HepG2 (cell line): ENCODE results near the gene DCAF4L1. TPM values are rescaled to one million over a fixed set of nuclear protein-coding genes. Genes with fewer than 3 reads are reported as not detected.

Experiments used
- ATAC-seq: fragments of 200-7000 bp; cut with Tn5 transposase; 3 replicates; pipeline ENCODE4 v1.9.1; 2020; ENCODE audit warnings: mild to moderate bottlenecking, moderate library complexity
- BruUV-seq: library from RNA; stranded (reverse); fragments of 400-500 nt; replicated peaks from 2 replicates; lab custom pipeline; 2021; lab: Mats Ljungman, UMichigan
- CTCF ChIA-PET: fragments of 300-600 bp; formaldehyde crosslinking; extraction: SDS; loops from one replicate; lab custom pipeline; 2021; ENCODE audit warnings: low total read pairs, inconsistent platforms, low intra/inter-chr PET ratio; lab: Yijun Ruan, JAX
- POLR2A ChIA-PET: fragments of 350-600 bp; sonication (Branson Sonifier 250); formaldehyde crosslinking; loops from one replicate; lab custom pipeline; 2020; ENCODE audit warnings: antibody characterized with exemption, inconsistent platforms; lab: Yijun Ruan, JAX
- DNase-seq: peaks from one replicate; pipeline ENCODE4 v3.0.0-alpha.2; 2015; ENCODE audit warnings: low spot score
- FAIRE-seq: peaks from 3 replicates; lab custom pipeline; 2011; peaks lifted over from hg19 to GRCh38; lab: Jason Lieb, UNC
- H2AFZ ChIP-seq: one replicate; pipeline ENCODE4 v1.6.1; 2011; ENCODE audit warnings: low read length, inconsistent platforms
- H3K27ac ChIP-seq: fragments of 300-600 bp; 3 replicates; pipeline ENCODE4 v1.8.0; 2011; ENCODE audit warnings: mixed run types, mild to moderate bottlenecking, mixed read lengths, low read length, inconsistent platforms; ENCODE audit not compliant: insufficient read depth; ENCODE audit errors: extremely low read length
- H3K27me3 ChIP-seq, 2 experiments: fragments of 200-600 bp in 1 of 2; 2 replicates in 1 of 2; 3 replicates in 1 of 2; pipeline versions ENCODE4 v1.6.0 to v1.8.0; 2011; ENCODE audit warnings: low read length in 2 of 2, mild to moderate bottlenecking in 2 of 2, moderate library complexity in 2 of 2, inconsistent platforms in 1 of 2; ENCODE audit not compliant: insufficient read depth in 2 of 2, control insufficient read depth in 1 of 2
- H3K36me3 ChIP-seq, 2 experiments: fragments of 200-600 bp in 1 of 2; replicated peaks in 1 of 2; 2 replicates in 1 of 2; 3 replicates in 1 of 2; pipeline versions ENCODE4 v1.5.1 to v1.8.0; 2011; ENCODE audit warnings: low read length in 2 of 2, inconsistent platforms in 1 of 2; ENCODE audit not compliant: insufficient read depth in 2 of 2, control insufficient read depth in 1 of 2
- H3K4me1 ChIP-seq: 2 replicates; pipeline ENCODE4 v1.5.1; 2012; ENCODE audit warnings: low read length, inconsistent platforms; ENCODE audit not compliant: insufficient read depth
- H3K4me2 ChIP-seq: 2 replicates; pipeline ENCODE4 v1.6.0; 2011; ENCODE audit warnings: low read depth, low read length, inconsistent platforms
- H3K4me3 ChIP-seq, 3 experiments: fragments of 200-600 bp in 1 of 3; sonication (generic), shearing (Covaris generic) in 1 of 3; replicated peaks in 1 of 3; 2 replicates each; pipeline ENCODE4 v1.5.1; 2011 to 2016; ENCODE audit warnings: low read length in 3 of 3, inconsistent platforms in 2 of 3, low read depth in 2 of 3, mild to moderate bottlenecking in 2 of 3, control low read depth in 1 of 3, mixed read lengths in 1 of 3; ENCODE audit not compliant: insufficient read depth in 1 of 3
- H3K79me2 ChIP-seq: one replicate; pipeline ENCODE4 v1.6.1; 2011; ENCODE audit warnings: low read length, inconsistent platforms; ENCODE audit not compliant: insufficient read depth
- H3K9ac ChIP-seq: 2 replicates; pipeline ENCODE4 v1.6.0; 2011; ENCODE audit warnings: mild to moderate bottlenecking, low read depth, low read length, inconsistent platforms; ENCODE audit not compliant: insufficient read depth
- H3K9me3 ChIP-seq: 2 replicates; pipeline ENCODE4 v1.5.1; 2012; ENCODE audit warnings: mild to moderate bottlenecking, low read length
- H4K20me1 ChIP-seq: 2 replicates; pipeline ENCODE4 v1.6.0; 2011; ENCODE audit warnings: inconsistent platforms, mild to moderate bottlenecking, low read length, moderate library complexity; ENCODE audit not compliant: insufficient read depth
- FOXA3 ChIP-seq: IDR thresholded peaks from 2 replicates; pipeline ENCODE4 v1.6.1; 2016; ENCODE audit warnings: missing genetic modification reagents, missing compliant biosample characterization
- GABPB1 ChIP-seq: IDR thresholded peaks from 2 replicates; pipeline ENCODE4 v1.6.1; 2016; ENCODE audit warnings: mild to moderate bottlenecking, missing genetic modification reagents, moderate library complexity, missing compliant biosample characterization
- GMEB1 ChIP-seq: sonication (generic); formaldehyde crosslinking; IDR thresholded peaks from 2 replicates; pipeline ENCODE4 v1.5.1; 2020; ENCODE audit warnings: missing genetic modification reagents, mild to moderate bottlenecking, borderline replicate concordance
- HMG20A ChIP-seq: IDR thresholded peaks from 2 replicates; pipeline ENCODE4 v1.6.1; 2016; ENCODE audit warnings: borderline replicate concordance
- IRF2 ChIP-seq: IDR thresholded peaks from 2 replicates; pipeline ENCODE4 v1.6.1; 2018; ENCODE audit warnings: missing genetic modification reagents, missing compliant biosample characterization
- SUZ12 ChIP-seq: fragments of 150-350 bp; IDR thresholded peaks from 2 replicates; pipeline ENCODE4 v1.6.1; 2014; ENCODE audit warnings: low read depth, low read length
- UBTF ChIP-seq: sonication (generic); formaldehyde crosslinking; IDR thresholded peaks from 2 replicates; pipeline ENCODE4 v1.4.0; 2020; ENCODE audit warnings: mild to moderate bottlenecking, missing genetic modification reagents
- ZFY ChIP-seq: sonication (generic); formaldehyde crosslinking; IDR thresholded peaks from 2 replicates; pipeline ENCODE4 v1.4.0; 2020; ENCODE audit warnings: missing genetic modification reagents
- ZMAT5 ChIP-seq: sonication (generic); formaldehyde crosslinking; IDR thresholded peaks from 2 replicates; pipeline ENCODE4 v1.5.0; 2020; ENCODE audit warnings: mild to moderate bottlenecking, low read depth, missing genetic modification reagents, borderline replicate concordance
- ZNF530 ChIP-seq: sonication (generic); formaldehyde crosslinking; IDR thresholded peaks from 2 replicates; pipeline ENCODE4 v1.5.0; 2020; ENCODE audit warnings: low read depth, mild to moderate bottlenecking, missing genetic modification reagents
- ZNF576 ChIP-seq: sonication (generic); formaldehyde crosslinking; IDR thresholded peaks from 2 replicates; pipeline ENCODE4 v1.4.0; 2020; ENCODE audit warnings: mild to moderate bottlenecking, missing genetic modification reagents
- ZSCAN5A ChIP-seq: sonication (generic); formaldehyde crosslinking; IDR thresholded peaks from 2 replicates; pipeline ENCODE4 v1.8.0; 2022; ENCODE audit warnings: mild to moderate bottlenecking, missing genetic modification reagents, borderline replicate concordance
- ZXDC ChIP-seq: sonication (generic); formaldehyde crosslinking; IDR thresholded peaks from 2 replicates; pipeline ENCODE4 v1.5.0; 2020; ENCODE audit warnings: mild to moderate bottlenecking, missing genetic modification reagents
- WGBS: methylation state at CpG from one replicate; pipeline ENCODE4 v1.1.6; 2017; ENCODE audit warnings: low lambda C conversion rate; 5-methylcytosine and 5-hydroxymethylcytosine counted together
- in situ Hi-C: cut with HindIII; loops from 2 replicates; pipeline ENCODE4 v1.10.0; 2017; ENCODE audit warnings: low pct_unique_long_range_greater_than_20kb; ENCODE audit not compliant: extremely low pct_ligation_motif_present
- intact Hi-C: fragments of 100-400 bp; cut with micrococcal nuclease; formaldehyde crosslinking; loops from one replicate; pipeline ENCODE4 v1.10.0; 2022; ENCODE audit not compliant: unreplicated experiment
- polyA plus RNA-seq, 8 experiments: library from polyadenylated mRNA; depleted of rRNA in 3 of 8; stranded (reverse) in 7 of 8; unstranded in 1 of 8; fragments of >200 nt; fragmentation: Illumina TruSeq in 4 of 8; extraction: Trizol in 4 of 8; gene quantifications; 2 replicates each; pipeline versions ENCODE4 v1.2.1 to v1.2.3, GENCODE V29; 2011 to 2016; ENCODE audit warnings: low read depth in 4 of 8, missing spikeins in 1 of 8, mixed read lengths in 1 of 8; ENCODE audit not compliant: insufficient read depth in 1 of 8
- total RNA-seq, 5 experiments: library from RNA; depleted of rRNA; stranded (reverse); fragments of >200 nt; fragmentation: Illumina TruSeq; extraction: Trizol; gene quantifications; 2 replicates each; pipeline ENCODE4 v1.2.3, GENCODE V29; 2016; ENCODE audit warnings: low read depth in 1 of 5

DCAF4L1 gene
- total and polyA plus RNA-seq, 2 of the 13 experiments (the other 11 are each of a cell fraction or from before 2014, with no cell fraction given) = 0.05 to 0.09 TPM

GRCh38 chr4:41940834-41941233 lies 40.7 kb upstream of the DCAF4L1 start (continued):
- TF ChIP-seq ZXDC = no peak

GRCh38 chr4:41943506-41943905 lies 38.0 kb upstream of the DCAF4L1 start:
- FAIRE-seq = no peak
- intact Hi-C loops = no loop called here
- H3K9me3 ChIP-seq = no peaks in the 10 kb centered on the region
- TF ChIP-seq GABPB1 (no peak), ZFY (CRISPR knock-in tag) (no peak), ZNF530 (CRISPR knock-in tag) (no peak), GMEB1 (no peak), FOXA3 (CRISPR knock-in tag) (no peak), ZNF576 (CRISPR knock-in tag) (no peak), UBTF (CRISPR knock-in tag) (no peak), SUZ12 (no peak), HMG20A (CRISPR knock-in tag) (no peak), ZSCAN5A (no peak), ZMAT5 (CRISPR knock-in tag) (no peak), IRF2 (CRISPR knock-in tag) (no peak)

More at GRCh38 chr4:41943506-41943905, 38.0 kb upstream of the DCAF4L1 start:
- BruUV-seq = no TSS peak
- peaks cover 2 to 25% of the 10 kb centered on the region in 2 experiments; a peak in 4 of 5 replicates for H3K36me3 ChIP-seq
- ChIA-PET POLR2A (interaction anchor here (0.6 kb wide), 1 partner anchor 47 kb away, joined by 3 read pairs; the partner anchor contains the start of gene SLC30A9), CTCF (no interaction called here)
- H3K27me3 ChIP-seq = no peaks in the 10 kb centered on the region
- WGBS = 99% methylated on average over 2 of the region's 2 CpGs
- H3K4me3 ChIP-seq = no peak overlapping the region
- DNase-seq (no peak), ATAC-seq (no peak)
- no peak overlapping the region for H2AFZ ChIP-seq
- H3K9ac ChIP-seq = no peak overlapping the region
- no peak overlapping the region for H3K4me2 ChIP-seq
- peaks cover 7% of the 10 kb centered on the region for H3K4me1 ChIP-seq
- in situ Hi-C loops = no loop called here
- no peak overlapping the region for H3K27ac ChIP-seq
- peaks cover 16% of the 10 kb centered on the region for H3K79me2 ChIP-seq
- no peaks in the 10 kb centered on the region for H4K20me1 ChIP-seq
